PFSK-1 (cell line): Measurements from ENCODE around the gene EPB41L4A.

Source experiments
- FOXP2 ChIP-seq: optimal IDR thresholded peaks from 2 replicates; pipeline ENCODE3; 2011; ENCODE audit warnings: borderline replicate concordance, control low read depth, inconsistent platforms; ENCODE audit not compliant: insufficient read depth; ENCODE audit errors: extremely low read length, extremely low read depth
- POLR2AphosphoS5 ChIP-seq: IDR thresholded peaks from 2 replicates; pipeline ENCODE4 v1.6.1; 2012; ENCODE audit warnings: low read depth, mild to moderate bottlenecking, control low read depth, low read length, moderate library complexity
- SIN3A ChIP-seq: IDR thresholded peaks from 2 replicates; pipeline ENCODE4 v1.6.1; 2012; ENCODE audit warnings: mild to moderate bottlenecking, low read length, moderate library complexity, borderline replicate concordance; ENCODE audit not compliant: insufficient read depth
- TAF1 ChIP-seq: IDR thresholded peaks from 2 replicates; pipeline ENCODE4 v1.6.1; 2012; ENCODE audit warnings: low read length, control low read depth, borderline replicate concordance; ENCODE audit not compliant: insufficient read depth
- TF ChIP-seq, protein P1 (sequence below), 2 experiments: IDR thresholded peaks; 2 replicates each; pipeline versions ENCODE4 v1.6.1 to v1.8.0; 2011 to 2012; ENCODE audit warnings: low read depth in 2 of 2, low read length in 2 of 2, control low read depth in 1 of 2, inconsistent platforms in 1 of 2, mild to moderate bottlenecking in 1 of 2, moderate library complexity in 1 of 2; ENCODE audit not compliant: insufficient read depth in 1 of 2

The EPB41L4A gene

DNA sequence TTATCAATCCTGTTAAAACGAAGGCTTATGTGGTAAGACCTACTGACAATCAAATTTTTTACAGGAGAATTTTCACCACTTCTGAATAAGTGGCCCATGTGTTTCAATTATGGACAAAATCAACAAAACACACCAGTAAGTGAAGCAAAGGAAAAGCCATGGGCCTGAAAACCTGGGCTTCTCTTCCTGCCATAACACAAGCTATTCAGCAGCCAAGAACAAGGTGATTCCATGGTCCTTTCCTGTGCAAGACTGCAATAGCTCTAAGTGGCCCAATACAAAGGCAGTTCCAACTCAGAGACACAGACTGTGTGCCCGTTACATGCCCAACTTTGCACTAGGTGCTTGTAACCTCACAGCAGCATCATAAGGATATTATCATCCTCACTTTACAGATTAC is 168.5 kb downstream of the EPB41L4A start:
- TF ChIP-seq TAF1 (no peak), FOXP2 (no peak), SIN3A (no peak), POLR2AphosphoS5 (no peak)
- TF ChIP-seq, protein P1, sequence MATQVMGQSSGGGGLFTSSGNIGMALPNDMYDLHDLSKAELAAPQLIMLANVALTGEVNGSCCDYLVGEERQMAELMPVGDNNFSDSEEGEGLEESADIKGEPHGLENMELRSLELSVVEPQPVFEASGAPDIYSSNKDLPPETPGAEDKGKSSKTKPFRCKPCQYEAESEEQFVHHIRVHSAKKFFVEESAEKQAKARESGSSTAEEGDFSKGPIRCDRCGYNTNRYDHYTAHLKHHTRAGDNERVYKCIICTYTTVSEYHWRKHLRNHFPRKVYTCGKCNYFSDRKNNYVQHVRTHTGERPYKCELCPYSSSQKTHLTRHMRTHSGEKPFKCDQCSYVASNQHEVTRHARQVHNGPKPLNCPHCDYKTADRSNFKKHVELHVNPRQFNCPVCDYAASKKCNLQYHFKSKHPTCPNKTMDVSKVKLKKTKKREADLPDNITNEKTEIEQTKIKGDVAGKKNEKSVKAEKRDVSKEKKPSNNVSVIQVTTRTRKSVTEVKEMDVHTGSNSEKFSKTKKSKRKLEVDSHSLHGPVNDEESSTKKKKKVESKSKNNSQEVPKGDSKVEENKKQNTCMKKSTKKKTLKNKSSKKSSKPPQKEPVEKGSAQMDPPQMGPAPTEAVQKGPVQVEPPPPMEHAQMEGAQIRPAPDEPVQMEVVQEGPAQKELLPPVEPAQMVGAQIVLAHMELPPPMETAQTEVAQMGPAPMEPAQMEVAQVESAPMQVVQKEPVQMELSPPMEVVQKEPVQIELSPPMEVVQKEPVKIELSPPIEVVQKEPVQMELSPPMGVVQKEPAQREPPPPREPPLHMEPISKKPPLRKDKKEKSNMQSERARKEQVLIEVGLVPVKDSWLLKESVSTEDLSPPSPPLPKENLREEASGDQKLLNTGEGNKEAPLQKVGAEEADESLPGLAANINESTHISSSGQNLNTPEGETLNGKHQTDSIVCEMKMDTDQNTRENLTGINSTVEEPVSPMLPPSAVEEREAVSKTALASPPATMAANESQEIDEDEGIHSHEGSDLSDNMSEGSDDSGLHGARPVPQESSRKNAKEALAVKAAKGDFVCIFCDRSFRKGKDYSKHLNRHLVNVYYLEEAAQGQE (IDR thresholded peaks at IDR 0.05; ENCODE audit: insufficient read depth in 1 of 2, low read depth in 2 of 2, low read length in 2 of 2): no peak

DNA sequence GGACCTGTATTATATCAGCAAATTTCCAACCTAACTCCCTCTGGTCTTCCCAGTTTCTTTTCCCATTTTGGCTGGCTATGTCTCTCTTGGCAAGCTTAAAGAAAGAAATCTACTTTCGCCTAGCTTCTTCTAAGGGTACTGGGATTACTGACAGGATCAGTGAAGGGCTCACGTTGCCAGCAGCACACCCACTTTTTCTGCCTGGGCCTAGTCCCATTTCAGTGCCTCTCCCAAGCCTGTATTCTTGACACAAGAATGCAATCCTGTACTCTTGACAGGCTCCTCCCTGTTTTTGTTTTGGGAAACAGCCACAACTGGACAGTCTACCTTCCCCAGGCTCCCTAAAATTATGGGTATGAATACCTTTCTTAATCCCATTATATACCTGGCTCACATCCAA is 170.5 kb downstream of the EPB41L4A start:
- no peak for TF ChIP-seq TAF1
- TF ChIP-seq FOXP2: no peak
- TF ChIP-seq POLR2AphosphoS5: no peak
- TF ChIP-seq SIN3A: no peak
- TF ChIP-seq, protein P1 (IDR thresholded peaks at IDR 0.05; ENCODE audit: insufficient read depth in 1 of 2, low read depth in 2 of 2, low read length in 2 of 2): no peak

DNA sequence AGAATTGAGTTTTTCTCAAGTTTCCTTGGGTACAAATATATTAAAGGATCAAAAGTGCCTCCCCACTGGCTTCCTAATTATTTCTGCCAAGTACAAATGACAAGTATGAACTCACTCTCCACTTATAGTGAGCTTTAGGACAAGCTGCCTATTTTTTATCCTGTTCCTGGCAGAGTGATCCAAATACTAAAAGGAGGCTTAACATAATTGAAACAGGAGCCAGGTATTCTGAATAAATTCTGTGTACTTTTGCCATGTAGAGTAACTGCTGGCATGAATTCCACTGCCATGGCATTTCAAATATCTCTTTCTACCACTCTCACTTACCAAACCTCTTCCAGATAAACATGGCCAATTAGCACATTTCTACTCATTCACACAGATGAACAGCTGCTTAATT is 171.1 kb downstream of the EPB41L4A start:
- no peak for TF ChIP-seq POLR2AphosphoS5
- TF ChIP-seq FOXP2: no peak
- TF ChIP-seq TAF1: no peak
- TF ChIP-seq SIN3A: no peak
- TF ChIP-seq, protein P1 (IDR thresholded peaks at IDR 0.05; ENCODE audit: insufficient read depth in 1 of 2, low read depth in 2 of 2, low read length in 2 of 2): no peak

DNA sequence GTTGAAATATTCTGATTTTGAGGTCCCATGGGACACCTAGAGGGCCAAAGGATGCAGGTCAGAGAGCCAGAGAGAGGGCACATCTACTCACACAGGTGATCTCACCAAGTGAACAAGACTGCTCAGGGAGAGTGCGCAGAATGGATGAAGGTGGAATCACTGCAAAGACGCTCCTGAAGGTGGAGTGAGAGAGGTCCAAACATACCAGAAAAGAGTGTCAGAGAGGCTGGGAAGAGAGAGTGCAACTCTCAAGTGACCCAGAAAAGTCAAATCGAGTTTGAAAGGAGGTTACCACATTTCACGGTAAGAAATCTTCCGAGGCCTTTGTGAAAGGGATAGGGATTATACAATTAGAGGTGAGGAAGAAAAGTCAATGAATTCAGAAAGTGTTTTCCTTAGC is 173.4 kb downstream of the EPB41L4A start:
- TF ChIP-seq TAF1: no peak
- no peak for TF ChIP-seq FOXP2
- TF ChIP-seq POLR2AphosphoS5: no peak
- TF ChIP-seq SIN3A: no peak
- TF ChIP-seq, protein P1 (IDR thresholded peaks at IDR 0.05; ENCODE audit: insufficient read depth in 1 of 2, low read depth in 2 of 2, low read length in 2 of 2): no peak

DNA sequence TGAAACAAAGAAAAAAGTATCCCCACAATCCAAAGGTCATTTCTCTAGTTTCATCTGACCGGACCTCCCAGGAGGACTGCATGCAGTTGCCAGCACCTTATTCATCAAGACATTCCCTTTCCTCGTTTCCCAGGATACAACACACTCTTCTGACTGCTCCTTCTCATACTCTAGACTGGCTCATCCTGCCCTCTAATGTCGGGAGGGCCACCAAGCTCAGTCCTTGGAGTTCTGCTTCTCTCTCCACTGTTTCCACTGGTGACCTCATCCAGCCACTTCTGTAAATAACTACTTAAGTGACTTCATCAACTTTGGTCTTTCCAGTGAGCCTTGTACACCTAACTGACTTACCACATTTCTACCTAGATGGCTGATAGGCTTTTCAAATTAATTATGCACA is 179.1 kb downstream of the EPB41L4A start:
- TF ChIP-seq POLR2AphosphoS5 (no peak), SIN3A (no peak), FOXP2 (no peak), TAF1 (no peak)
- TF ChIP-seq, protein P1 (IDR thresholded peaks at IDR 0.05; ENCODE audit: insufficient read depth in 1 of 2, low read depth in 2 of 2, low read length in 2 of 2): no peak
